Activated CD4-positive, CD25-positive, alpha-beta regulatory T cell treated with anti-CD3 and anti-CD28 coated beads, Interleukin-2, amount 50 U/mL, for 72 hours (primary cell): Measurements from ENCODE around the gene NHERF2.

Experiments
- DNase-seq: peaks from one replicate; pipeline ENCODE4 v3.0.0; 2021

NHERF2 gene

GRCh38 chr16:2026461-2027023 is at the start of gene NHERF2:
TSS of gene NHERF2 (plus strand) at chr16:2026902. CDS start at chr16:2027006, 104 bp downstream.
- no peak for DNase-seq

- no peak for DNase-seq
Observed at GRCh38 chr16:1976951-1977874, 49.5 kb upstream of the NHERF2 start.

GRCh38 chr16:1977875-1978268 is 48.8 kb upstream of the NHERF2 start:
- no peak for DNase-seq

GRCh38 chr16:1978476-1979120 is 48.1 kb upstream of the NHERF2 start:
- no peak for DNase-seq

GRCh38 chr16:1979271-1980029 is 47.3 kb upstream of the NHERF2 start:
- DNase-seq: no peak

- DNase-seq: no peak
Observed at GRCh38 chr16:1980030-1980769, 46.5 kb upstream of the NHERF2 start.

GRCh38 chr16:1980770-1981087 is 46.0 kb upstream of the NHERF2 start:
- DNase-seq: no peak

- no peak for DNase-seq
Observed at GRCh38 chr16:1981398-1981836, 45.3 kb upstream of the NHERF2 start, which contains the start of gene NOXO1. TSS of gene NOXO1 (minus strand) at chr16:1981469. CDS start at chr16:1981179, 290 bp downstream.

- no peak for DNase-seq
Observed at GRCh38 chr16:1982013-1982433, 44.7 kb upstream of the NHERF2 start.

- no peak for DNase-seq
Observed at GRCh38 chr16:1982991-1983543, 43.6 kb upstream of the NHERF2 start.

GRCh38 chr16:1983544-1984346 is 43.0 kb upstream of the NHERF2 start, which contains the start of gene GFER:
TSS of gene GFER (plus strand) at chr16:1984193. CDS start at chr16:1984219, 26 bp downstream.
- peak; percentile 80 for DNase-seq

GRCh38 chr16:1984347-1985225 is 42.1 kb upstream of the NHERF2 start:
- DNase-seq: no peak

- no peak for DNase-seq
Observed at GRCh38 chr16:1985466-1986150, 41.1 kb upstream of the NHERF2 start.

- no peak for DNase-seq
Observed at GRCh38 chr16:1987198-1987597, 39.5 kb upstream of the NHERF2 start.

GRCh38 chr16:1989209-1990100 is 37.2 kb upstream of the NHERF2 start, which contains the start of gene SYNGR3:
TSS of gene SYNGR3 (plus strand) at chr16:1989970. CDS start at chr16:1990103, 133 bp downstream.
- no peak for DNase-seq

GRCh38 chr16:1990101-1990350 is 36.7 kb upstream of the NHERF2 start:
- DNase-seq: no peak

- peak; percentile 49 for DNase-seq
Observed at GRCh38 chr16:1990351-1991134, 36.2 kb upstream of the NHERF2 start.
